ENCODE measurements around the gene TRAPPC12.

DNA sequence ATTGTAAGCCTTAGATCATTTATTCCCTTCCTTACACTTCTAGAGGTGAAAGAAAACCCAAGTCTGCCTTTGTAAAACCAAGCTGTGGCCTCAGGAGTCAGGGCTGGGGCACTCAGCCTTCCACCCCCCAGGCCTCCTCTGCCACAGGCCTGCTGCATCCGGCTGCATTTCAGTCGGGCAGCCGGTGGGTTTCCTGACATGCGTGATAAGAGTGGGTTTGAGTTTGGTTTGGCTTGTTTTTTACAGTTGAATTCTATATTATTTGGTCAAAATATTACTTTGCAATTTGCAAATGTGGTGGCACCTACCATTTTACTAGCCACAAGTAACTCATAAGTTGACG lies 97.5 kb downstream of the TRAPPC12 start:
- TF ChIP-seq, protein P1, sequence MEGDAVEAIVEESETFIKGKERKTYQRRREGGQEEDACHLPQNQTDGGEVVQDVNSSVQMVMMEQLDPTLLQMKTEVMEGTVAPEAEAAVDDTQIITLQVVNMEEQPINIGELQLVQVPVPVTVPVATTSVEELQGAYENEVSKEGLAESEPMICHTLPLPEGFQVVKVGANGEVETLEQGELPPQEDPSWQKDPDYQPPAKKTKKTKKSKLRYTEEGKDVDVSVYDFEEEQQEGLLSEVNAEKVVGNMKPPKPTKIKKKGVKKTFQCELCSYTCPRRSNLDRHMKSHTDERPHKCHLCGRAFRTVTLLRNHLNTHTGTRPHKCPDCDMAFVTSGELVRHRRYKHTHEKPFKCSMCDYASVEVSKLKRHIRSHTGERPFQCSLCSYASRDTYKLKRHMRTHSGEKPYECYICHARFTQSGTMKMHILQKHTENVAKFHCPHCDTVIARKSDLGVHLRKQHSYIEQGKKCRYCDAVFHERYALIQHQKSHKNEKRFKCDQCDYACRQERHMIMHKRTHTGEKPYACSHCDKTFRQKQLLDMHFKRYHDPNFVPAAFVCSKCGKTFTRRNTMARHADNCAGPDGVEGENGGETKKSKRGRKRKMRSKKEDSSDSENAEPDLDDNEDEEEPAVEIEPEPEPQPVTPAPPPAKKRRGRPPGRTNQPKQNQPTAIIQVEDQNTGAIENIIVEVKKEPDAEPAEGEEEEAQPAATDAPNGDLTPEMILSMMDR (IDR thresholded peaks at IDR 0.05; ENCODE audit: borderline replicate concordance, extremely low read depth, low read length, poor library complexity, severe bottlenecking): no peak
- TF ChIP-seq EZH2 (IDR thresholded peaks at IDR 0.05; ENCODE audit: borderline replicate concordance, low read depth, low read length, severe bottlenecking): no peak

Data from DND-41 (cell line).